ENCODE measurements around the gene IBSP. TPM values are rescaled to one million over a fixed set of nuclear protein-coding genes. Genes with fewer than 3 reads are reported as not detected.

IBSP gene
- total RNA-seq, 1 experiment from 2014 or later = not detected

DNA sequence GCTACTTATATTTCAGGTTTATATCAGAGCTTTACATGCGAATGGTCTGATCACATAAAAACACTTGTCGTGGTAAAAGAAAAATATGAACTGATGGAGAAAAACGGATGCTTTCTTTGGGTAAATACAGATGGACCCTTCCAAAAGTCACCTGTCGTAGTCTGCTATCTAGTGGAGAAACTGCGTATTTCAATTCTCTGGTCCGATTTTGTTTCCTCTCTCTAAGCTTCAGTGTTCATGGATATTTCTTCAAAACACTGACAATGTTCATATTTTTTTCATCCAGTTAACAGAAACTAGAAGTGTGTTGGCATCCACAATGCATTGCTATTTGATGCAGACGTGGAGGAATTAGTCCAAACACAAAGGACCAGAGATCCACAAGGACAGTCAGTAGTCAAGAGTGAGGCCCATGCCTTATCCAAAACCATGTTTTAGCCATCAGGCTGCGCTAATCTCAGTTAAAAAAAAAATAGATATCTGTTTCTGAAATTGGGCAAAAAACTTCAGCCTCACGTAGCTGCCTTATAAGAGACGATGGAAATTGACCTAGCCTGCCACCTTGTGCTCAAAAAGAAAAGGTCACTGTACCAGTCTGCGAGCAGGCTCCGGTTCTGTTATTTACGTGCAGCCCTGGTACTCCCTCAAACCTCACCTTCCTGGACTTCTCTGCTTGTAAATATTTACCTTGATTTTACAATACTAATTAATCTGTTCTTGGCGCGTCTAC, 49.4 kb downstream of the IBSP start:
- Histone ChIP-seq H3T11ph (ENCODE audit: low read length) (no peak overlapping the region), H2BK120ac (ENCODE audit: low read depth, low read length, poor library complexity, severe bottlenecking) (no peak overlapping the region), H2BK15ac (ENCODE audit: low read depth, low read length) (no peak overlapping the region), H4K5ac (ENCODE audit: insufficient read length, low read depth, low read length) (no peak overlapping the region), H3K4me2 (ENCODE audit: insufficient read depth, insufficient read length, low read length) (peak overlapping the region; percentile 85), H2AK5ac (ENCODE audit: insufficient read length, low read length) (no peak overlapping the region), H3K4ac (ENCODE audit: low read depth, low read length) (no peak overlapping the region), H3K23me2 (ENCODE audit: insufficient read length, low read depth, low read length, poor library complexity, severe bottlenecking) (peaks cover 2% of the 10 kb centered on the region), H4K20me1 (ENCODE audit: control insufficient read depth, insufficient read depth, insufficient read length) (no peaks in the 10 kb centered on the region), H3K79me2 (ENCODE audit: insufficient read depth, low read length) (no peaks in the 10 kb centered on the region), H3K9me3 (ENCODE audit: control insufficient read depth, low read depth, low read length) (no peaks in the 10 kb centered on the region), H2BK12ac (ENCODE audit: insufficient read length, low read depth, low read length) (peak overlapping the region; percentile 90), H2BK5ac (ENCODE audit: insufficient read length, low read length) (no peak overlapping the region), H3K27me3 (ENCODE audit: insufficient read depth, low read length) (no peaks in the 10 kb centered on the region; the same call in 1 of the 2 replicates), H3K56ac (ENCODE audit: insufficient read length, low read depth, low read length) (no peak overlapping the region), H3K79me1 (ENCODE audit: insufficient read depth, low read depth, low read length, poor library complexity, severe bottlenecking) (no peaks in the 10 kb centered on the region), H4K91ac (ENCODE audit: insufficient read length, low read depth, low read length) (no peak overlapping the region), H3K23ac (ENCODE audit: insufficient read length, low read depth, low read length) (no peak overlapping the region), H3K14ac (ENCODE audit: insufficient read depth, low read length) (no peak overlapping the region; the same call in 1 of the 2 replicates), H3K18ac (ENCODE audit: insufficient read length, low read depth, low read length) (no peak overlapping the region), H2BK20ac (ENCODE audit: low read depth, low read length, poor library complexity, severe bottlenecking) (no peak overlapping the region), H2AFZ (ENCODE audit: low read length) (peak overlapping the region; percentile 40), H3K9ac (ENCODE audit: extremely low read depth, insufficient read length, low read length) (no peak overlapping the region), H4K8ac (replicated peaks; ENCODE audit: insufficient read length, low read depth, low read length) (no peak overlapping the region), H3K4me1 (ENCODE audit: insufficient read depth, low read length) (peaks cover 8% of the 10 kb centered on the region; the same call in 1 of the 2 replicates), H3K27ac (ENCODE audit: insufficient read length, low read depth, low read length) (no peak overlapping the region)
- Mint-ChIP-seq H3K4me3 (peak overlapping the region in 1 of 2 experiments; percentile 34; a peak in 3 of 5 replicates), H3K27ac (no peak overlapping the region), H3K27me3 (ENCODE audit: low read depth) (no peaks in the 10 kb centered on the region), H3K9me3 (no peaks in the 10 kb centered on the region), H3K36me3 (ENCODE audit: insufficient read depth in 1 of 3, low read depth in 3 of 3) (no peaks in the 10 kb centered on the region), H3K4me1 (peaks cover 10 to 24% of the 10 kb centered on the region in 2 experiments)
- WGBS (ENCODE audit: extremely low coverage, insufficient read length, low lambda C conversion rate) = no CpG with 5 or more reads among the region's 15 CpGs
- TF ChIP-seq, protein P1, sequence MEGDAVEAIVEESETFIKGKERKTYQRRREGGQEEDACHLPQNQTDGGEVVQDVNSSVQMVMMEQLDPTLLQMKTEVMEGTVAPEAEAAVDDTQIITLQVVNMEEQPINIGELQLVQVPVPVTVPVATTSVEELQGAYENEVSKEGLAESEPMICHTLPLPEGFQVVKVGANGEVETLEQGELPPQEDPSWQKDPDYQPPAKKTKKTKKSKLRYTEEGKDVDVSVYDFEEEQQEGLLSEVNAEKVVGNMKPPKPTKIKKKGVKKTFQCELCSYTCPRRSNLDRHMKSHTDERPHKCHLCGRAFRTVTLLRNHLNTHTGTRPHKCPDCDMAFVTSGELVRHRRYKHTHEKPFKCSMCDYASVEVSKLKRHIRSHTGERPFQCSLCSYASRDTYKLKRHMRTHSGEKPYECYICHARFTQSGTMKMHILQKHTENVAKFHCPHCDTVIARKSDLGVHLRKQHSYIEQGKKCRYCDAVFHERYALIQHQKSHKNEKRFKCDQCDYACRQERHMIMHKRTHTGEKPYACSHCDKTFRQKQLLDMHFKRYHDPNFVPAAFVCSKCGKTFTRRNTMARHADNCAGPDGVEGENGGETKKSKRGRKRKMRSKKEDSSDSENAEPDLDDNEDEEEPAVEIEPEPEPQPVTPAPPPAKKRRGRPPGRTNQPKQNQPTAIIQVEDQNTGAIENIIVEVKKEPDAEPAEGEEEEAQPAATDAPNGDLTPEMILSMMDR (conservative IDR thresholded peaks at IDR 0.05) = peak; percentile 70
- peak; percentile 44 for DNase-seq

Data from H9 (cell line).